Subcutaneous preadipocyte (primary cell): ENCODE measurements around the gene IL2RG. TPM values are rescaled to one million over a fixed set of nuclear protein-coding genes. Genes with fewer than 3 reads are reported as not detected.

Experiments
- small RNA-seq: library from RNA; depleted of rRNA; stranded (forward); fragments of <200 nt; gene quantifications from one replicate; pipeline ENCODE3, GENCODE V24; 2012
- total RNA-seq: library from RNA; depleted of rRNA; stranded (reverse); fragments of >200 nt; gene quantifications from 2 replicates; pipeline ENCODE4 v1.2.3, GENCODE V29; 2012

The IL2RG gene
- not detected in 2 replicates for total RNA-seq

DNA sequence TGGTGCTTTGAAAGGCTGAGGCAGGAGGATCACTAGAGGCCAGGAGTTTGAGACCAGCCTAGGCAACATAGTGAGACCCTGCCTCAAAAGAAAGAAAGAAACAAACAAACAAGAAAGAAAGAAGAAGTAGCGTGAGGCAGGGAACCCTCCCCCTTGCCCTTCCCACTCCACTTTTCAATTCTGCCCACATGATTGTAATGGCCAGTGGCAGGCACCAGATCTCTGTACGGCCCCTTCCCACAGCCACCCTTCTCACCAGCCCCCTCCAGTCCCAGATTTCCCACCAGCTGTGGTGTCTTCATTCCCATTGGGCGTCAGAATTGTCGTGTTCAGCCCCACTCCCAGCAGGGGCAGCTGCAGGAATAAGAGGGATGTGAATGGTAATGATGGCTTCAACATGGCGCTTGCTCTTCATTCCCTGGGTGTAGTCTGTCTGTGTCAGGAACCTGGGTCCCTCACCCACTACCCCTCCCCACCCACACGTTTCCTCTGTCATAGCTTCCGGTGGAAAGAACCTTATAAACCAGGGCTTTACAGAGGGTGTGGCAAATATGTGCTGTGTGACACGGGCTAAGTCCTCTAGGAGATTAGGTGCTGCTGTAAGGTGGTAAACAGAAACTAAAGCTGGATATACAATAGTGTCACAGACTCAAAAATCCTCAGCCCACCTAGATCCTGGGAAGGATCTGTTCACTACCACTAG is at the start of gene IL2RG:
TSS of gene IL2RG (minus strand) at position 437 of the 703 bp plus-strand sequence. CDS start at position 399, 38 bp downstream.

DNA sequence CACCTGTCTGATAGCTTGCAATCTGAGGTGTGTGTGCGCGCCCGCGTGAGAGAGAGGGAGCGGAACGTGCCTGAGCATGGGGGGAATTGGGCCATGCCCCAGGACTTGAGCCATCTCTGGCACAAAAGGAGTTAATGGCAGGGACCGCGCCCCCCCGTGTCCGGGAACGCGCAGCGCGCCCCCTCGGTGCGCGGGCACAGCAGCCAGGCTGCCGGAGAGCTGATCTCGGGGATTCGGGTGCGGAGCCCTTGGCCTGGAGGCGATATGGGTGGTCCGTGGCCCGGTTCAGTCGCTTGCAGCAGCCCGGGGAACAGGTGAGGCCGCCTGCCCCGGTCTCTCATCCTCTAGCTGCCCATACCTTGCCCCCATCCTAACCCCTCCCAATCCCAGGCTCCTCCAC is 33.3 kb upstream of the IL2RG start, which contains the start of gene NLGN3:
TSS of gene NLGN3 (plus strand) at position 191 of the 400 bp plus-strand sequence. CDS start 2,909 bp downstream, outside the sequence.

DNA sequence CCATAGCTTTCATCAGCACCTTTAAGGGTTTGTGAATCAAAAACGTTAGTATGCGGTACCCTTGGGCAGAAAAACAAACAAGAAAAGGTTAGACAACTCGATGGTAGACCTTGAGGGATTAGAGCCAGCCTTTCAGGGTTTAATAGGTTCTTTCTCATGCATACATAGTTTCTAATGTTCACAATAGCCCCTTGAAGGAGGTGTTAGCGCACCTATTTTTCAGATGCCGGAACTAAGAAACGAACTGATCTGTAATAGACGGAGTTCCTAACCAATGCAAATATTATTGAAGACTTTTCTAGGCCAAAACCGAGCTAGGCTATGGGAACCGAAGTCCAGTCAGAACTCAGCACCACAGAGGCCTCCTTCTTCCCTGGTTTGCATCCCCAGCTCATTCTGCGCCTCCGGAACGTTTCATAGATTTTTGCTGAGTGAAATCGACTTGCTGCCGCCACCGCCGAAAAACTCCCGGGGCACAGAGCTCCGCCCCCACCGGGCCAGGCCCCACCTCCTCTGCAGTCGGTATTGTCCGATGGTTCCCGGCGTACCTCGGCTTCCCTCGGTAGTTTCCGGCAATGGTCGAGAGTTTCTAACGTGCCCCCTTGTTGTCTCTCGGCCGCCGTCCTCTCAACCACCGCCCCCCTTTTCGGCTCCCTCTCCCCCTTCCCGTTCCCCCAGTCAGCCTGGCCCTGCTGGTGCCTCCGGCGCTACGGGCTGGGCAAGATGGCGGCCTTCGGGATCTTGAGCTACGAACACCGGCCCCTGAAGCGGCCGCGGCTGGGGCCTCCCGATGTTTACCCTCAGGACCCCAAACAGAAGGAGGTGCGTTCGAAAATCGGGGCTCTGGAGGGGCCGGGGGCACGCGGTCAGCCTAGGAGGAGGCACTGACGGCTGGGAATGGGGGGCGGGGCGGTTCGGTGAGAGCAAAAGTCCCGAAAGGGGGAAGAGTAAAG is 6.9 kb upstream of the IL2RG start, which contains the start of gene MED12:
TSS of gene MED12 (plus strand) at position 565 of the 953 bp plus-strand sequence. CDS start at position 724, 159 bp downstream.

DNA sequence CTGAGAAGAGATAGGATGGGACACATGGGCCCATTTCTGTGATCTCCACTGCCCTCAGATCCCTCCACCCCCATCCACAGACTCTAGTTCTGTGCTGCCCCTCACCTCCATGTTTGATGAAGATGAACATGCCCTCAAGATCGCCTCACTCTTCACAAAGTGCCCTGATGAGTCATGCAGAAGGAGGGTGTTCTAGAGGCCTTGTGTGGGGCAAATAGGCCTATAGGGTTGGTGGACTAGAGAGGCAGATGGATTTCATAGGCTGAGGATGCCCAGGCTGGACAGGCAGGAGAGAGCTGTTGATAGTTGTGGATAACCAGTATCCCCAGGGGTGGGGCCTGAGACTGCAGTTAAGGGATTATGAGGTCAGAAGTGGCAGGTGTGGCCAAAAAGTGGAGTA is 5.0 kb downstream of the IL2RG start, which contains the start of gene CXorf65:
TSS of gene CXorf65 (minus strand) at position 314 of the 400 bp plus-strand sequence. CDS start at position 130, 184 bp downstream.

DNA sequence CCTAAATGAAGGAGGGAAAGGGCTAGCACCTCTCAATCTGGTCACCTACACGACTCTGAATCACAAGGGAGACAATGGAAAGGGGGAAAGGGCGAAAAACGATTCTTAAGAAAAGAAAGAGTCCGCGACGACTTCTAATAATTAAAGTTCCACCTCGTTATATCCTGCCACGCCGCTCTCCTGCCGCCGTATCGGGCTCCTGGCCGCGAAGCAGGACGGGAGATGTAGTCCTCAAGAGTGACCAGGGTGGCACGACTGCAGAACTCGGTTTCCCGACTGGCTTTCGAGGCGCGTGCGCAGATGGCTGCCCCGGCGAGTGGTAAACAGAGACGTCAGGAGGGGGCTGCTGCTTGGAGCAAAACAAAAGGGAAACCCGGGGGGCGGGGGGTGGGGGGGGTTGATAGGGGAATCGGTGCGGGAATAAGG is 15.8 kb downstream of the IL2RG start, which contains the start of gene FOXO4:
TSS of gene FOXO4 (plus strand) at position 297 of the 426 bp plus-strand sequence. CDS start 678 bp downstream, outside the sequence.

DNA sequence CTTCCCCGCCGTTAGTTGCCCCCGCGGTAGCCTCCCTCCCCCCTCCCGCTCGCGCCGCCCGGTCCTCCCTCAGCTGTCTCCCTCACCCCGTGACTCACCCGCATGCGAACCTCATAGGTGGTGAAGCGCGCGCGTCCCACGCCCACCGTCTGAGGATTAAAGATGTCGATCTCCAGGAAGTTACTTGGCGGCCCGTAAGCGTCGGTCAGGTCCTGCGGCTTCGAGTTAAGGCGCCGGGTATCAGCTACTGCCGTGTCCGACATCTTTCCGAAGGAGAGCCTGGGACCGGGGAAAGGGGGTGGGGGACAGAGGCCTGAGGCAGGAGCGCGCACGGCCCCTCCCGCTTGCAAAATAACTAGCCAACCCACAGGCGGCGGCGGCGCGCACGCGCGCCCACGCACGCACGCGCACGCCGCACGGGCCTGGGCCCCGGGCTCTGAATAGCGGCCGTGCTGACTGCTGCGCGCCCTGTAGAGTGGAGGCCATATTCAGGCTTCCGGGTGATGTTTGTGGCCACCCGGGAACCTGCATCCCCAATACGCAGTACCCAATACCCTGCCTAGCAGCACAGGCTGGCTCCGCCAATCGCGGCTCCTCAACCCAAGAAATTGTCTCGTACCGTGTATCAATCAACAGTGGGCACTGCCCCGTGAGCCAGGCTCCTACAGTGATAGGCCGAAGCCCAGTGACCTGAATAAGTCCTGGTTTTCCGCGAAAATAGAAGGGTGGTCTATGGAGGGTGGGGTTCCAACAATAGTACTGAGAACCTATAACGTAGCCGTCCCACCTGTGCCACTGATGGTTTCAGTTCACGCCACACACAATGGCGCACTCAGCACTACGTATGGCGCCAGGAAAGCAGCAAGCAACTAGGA is 43.1 kb downstream of the IL2RG start, which contains the start of gene SNX12:
TSS of gene SNX12 (minus strand) at position 291 of the 875 bp plus-strand sequence. CDS start at position 263, 28 bp downstream.

Small RNA genes lying within 50 kb of the gene (small RNA-seq; reads per million reads assigned to genes)
- gene CXorf65: not detected

Other genes starting within 250 kb of the IL2RG start
- not detected in 2 replicates for gene TEX11, start 202.9 kb downstream of the IL2RG start, total RNA-seq
- not detected in 2 replicates for gene SLC7A3, start 180.5 kb downstream of the IL2RG start, total RNA-seq
- 48.9 and 49.6 TPM in 2 replicates for gene SNX12, start 43.2 kb downstream of the IL2RG start, total RNA-seq
- gene FOXO4, start 15.7 kb downstream of the IL2RG start, total RNA-seq: 2.6 and 3.3 TPM in 2 replicates
- gene CXorf65, start 4.8 kb downstream of the IL2RG start, total RNA-seq: not detected in 2 replicates
- 20.6 and 24.4 TPM in 2 replicates for gene MED12, start 7.0 kb upstream of the IL2RG start, total RNA-seq
- gene NLGN3, start 33.3 kb upstream of the IL2RG start, total RNA-seq: 0.20 and 0.37 TPM in 2 replicates
- not detected in 2 replicates for gene GJB1, start 111.6 kb upstream of the IL2RG start, total RNA-seq
- gene ZMYM3, start 142.6 kb upstream of the IL2RG start, total RNA-seq: 12.7 and 13.2 TPM in 2 replicates
- gene NONO, start 172.1 kb upstream of the IL2RG start, total RNA-seq: 330 and 392 TPM in 2 replicates
- gene ITGB1BP2, start 190.2 kb upstream of the IL2RG start, total RNA-seq: 0.98 and 1.8 TPM in 2 replicates